Caco-2 (cell line): ENCODE data around the gene FOXO3. TPM values are rescaled to one million over a fixed set of nuclear protein-coding genes. Genes with fewer than 3 reads are reported as not detected.
A peak's percentile ranks its signal among the peaks of the same experiment; 100 is the strongest.

Source experiments
- BruUV-seq: library from RNA; stranded (reverse); fragments of 400-500 nt; replicated peaks from 2 replicates; lab custom pipeline; 2021; lab: Mats Ljungman, UMichigan
- CTCF ChIA-PET: fragments of 300-600 bp; sonication (Branson Sonifier 250); formaldehyde crosslinking; loops from one replicate; lab custom pipeline; 2022; ENCODE audit warnings: antibody characterized with exemption; lab: Charles Lee
- POLR2A ChIA-PET: fragments of 300-600 bp; sonication (Branson Sonifier 250); formaldehyde crosslinking; loops from one replicate; lab custom pipeline; 2022; ENCODE audit warnings: antibody characterized with exemption; lab: Charles Lee
- DNase-seq, 2 experiments: peaks; one replicate each; pipeline versions ENCODE4 v3.0.0 to v3.0.0-alpha.2; 2020 to 2022
- H3K27me3 ChIP-seq: replicated peaks from 2 replicates; pipeline ENCODE4 v1.6.0; 2011; ENCODE audit warnings: low read length; ENCODE audit not compliant: control insufficient read depth, insufficient read depth
- H3K36me3 ChIP-seq: 2 replicates; pipeline ENCODE4 v1.5.1; 2011; ENCODE audit warnings: low read length; ENCODE audit not compliant: control insufficient read depth, insufficient read depth
- H3K4me1 ChIP-seq: fragments of 250-450 bp; sonication (Bioruptor Pico); 2 replicates; pipeline ENCODE4 v1.5.1; 2020; ENCODE audit warnings: mild to moderate bottlenecking
- H3K4me3 ChIP-seq: 2 replicates; pipeline ENCODE4 v1.5.1; 2011; ENCODE audit warnings: low read depth, mild to moderate bottlenecking, control low read depth, low read length
- H3K9me3 ChIP-seq: fragments of 250-450 bp; sonication (Bioruptor Pico); 2 replicates; pipeline ENCODE4 v1.5.1; 2020; ENCODE audit warnings: mild to moderate bottlenecking, moderate library complexity
- H3K27ac Mint-ChIP-seq: one replicate; pipeline ENCODE4 v1.8.0; 2022; ENCODE audit warnings: mixed read lengths; ENCODE audit not compliant: unreplicated experiment
- H3K27me3 Mint-ChIP-seq: one replicate; pipeline ENCODE4 v1.8.0; 2022; ENCODE audit warnings: mixed read lengths; ENCODE audit not compliant: insufficient read depth, unreplicated experiment
- H3K36me3 Mint-ChIP-seq: one replicate; pipeline ENCODE4 v1.8.0; 2022; ENCODE audit warnings: mild to moderate bottlenecking, mixed read lengths; ENCODE audit not compliant: insufficient read depth, unreplicated experiment
- H3K4me1 Mint-ChIP-seq: one replicate; pipeline ENCODE4 v1.8.0; 2022; ENCODE audit warnings: low read depth, mixed read lengths; ENCODE audit not compliant: unreplicated experiment
- H3K4me3 Mint-ChIP-seq: one replicate; pipeline ENCODE4 v1.8.0; 2022; ENCODE audit warnings: mild to moderate bottlenecking, moderate library complexity, mixed read lengths; ENCODE audit not compliant: unreplicated experiment
- H3K9me3 Mint-ChIP-seq: one replicate; pipeline ENCODE4 v1.8.0; 2022; ENCODE audit warnings: mixed read lengths; ENCODE audit not compliant: unreplicated experiment
- intact Hi-C: fragments of 100-400 bp; cut with micrococcal nuclease; formaldehyde crosslinking; loops from one replicate; pipeline ENCODE4 v1.10.0; 2022; ENCODE audit not compliant: unreplicated experiment
- total RNA-seq: library from RNA; stranded (reverse); gene quantifications from 2 replicates; pipeline ENCODE4 v1.2.3, GENCODE V29; 2022
- TF ChIP-seq, protein P1 (sequence below), 2 experiments: fragments of 200-600 bp in 1 of 2; IDR thresholded peaks; 1 replicate in 1 of 2; 2 replicates in 1 of 2; pipeline versions ENCODE4 v1.5.1 to v1.8.0; 2011 to 2022; ENCODE audit warnings: antibody characterized with exemption in 1 of 2, control low read depth in 1 of 2, inconsistent platforms in 1 of 2, low read depth in 1 of 2, low read length in 1 of 2, mild to moderate bottlenecking in 1 of 2, moderate library complexity in 1 of 2; ENCODE audit not compliant: insufficient read depth in 1 of 2, severe bottlenecking in 1 of 2, unreplicated experiment in 1 of 2

Gene FOXO3
- total RNA-seq, 1 experiment from 2014 or later = 34.3 TPM

DNA sequence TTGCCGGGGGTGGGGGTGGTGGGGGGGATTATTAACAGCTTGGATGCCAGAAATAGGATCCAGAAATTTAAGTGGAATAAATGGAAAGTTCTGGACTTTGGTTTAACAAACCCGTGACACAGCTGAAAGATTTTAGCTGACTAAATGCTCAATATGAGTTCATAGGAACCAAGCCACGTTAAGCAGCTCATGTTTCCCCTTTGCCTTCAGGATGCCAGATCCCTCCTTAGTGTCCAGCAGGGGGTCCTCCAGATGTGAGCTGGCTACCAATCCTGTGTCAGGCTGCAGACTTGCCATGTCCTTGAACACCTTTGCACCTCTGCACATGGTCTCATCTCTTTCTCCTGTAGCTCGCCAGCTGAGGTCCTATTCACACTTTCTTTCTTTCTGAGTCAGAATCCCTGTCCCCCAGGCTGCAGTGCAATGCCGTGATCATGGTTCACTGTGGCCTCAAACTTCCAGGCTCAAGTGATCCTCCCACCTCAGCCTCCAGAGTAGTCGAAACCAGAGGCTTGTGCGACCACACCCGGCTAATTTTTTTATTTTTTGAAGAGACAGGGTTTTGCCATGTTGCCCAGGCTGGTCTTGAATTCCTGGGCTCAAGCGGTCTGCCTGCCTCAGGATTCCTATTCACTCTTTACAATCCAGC lies 154.2 kb downstream of the FOXO3 start:
- CTCF ChIA-PET = interaction anchor here (0.6 to 1.1 kb wide), 2 partner anchors 14 to 124 kb away, joined by 4 to 6 read pairs; no protein-coding TSS in a partner anchor
- Histone ChIP-seq H3K27me3 (no peaks in the 10 kb centered on the region; the same call in 1 of the 2 replicates), H3K9me3 (no peaks in the 10 kb centered on the region), H3K4me3 (no peak overlapping the region), H3K36me3 (no peaks in the 10 kb centered on the region; the same call in 1 of the 2 replicates), H3K4me1 (peaks cover 24% of the 10 kb centered on the region)
- Mint-ChIP-seq H3K4me3 (no peak overlapping the region), H3K4me1 (peaks cover 12% of the 10 kb centered on the region), H3K27ac (no peak overlapping the region), H3K27me3 (no peaks in the 10 kb centered on the region), H3K36me3 (no peaks in the 10 kb centered on the region), H3K9me3 (no peaks in the 10 kb centered on the region)
- DNase-seq = no peak
- POLR2A ChIA-PET = no interaction called here
- intact Hi-C loops = no loop called here
- no TSS peak for BruUV-seq
- TF ChIP-seq, protein P1, sequence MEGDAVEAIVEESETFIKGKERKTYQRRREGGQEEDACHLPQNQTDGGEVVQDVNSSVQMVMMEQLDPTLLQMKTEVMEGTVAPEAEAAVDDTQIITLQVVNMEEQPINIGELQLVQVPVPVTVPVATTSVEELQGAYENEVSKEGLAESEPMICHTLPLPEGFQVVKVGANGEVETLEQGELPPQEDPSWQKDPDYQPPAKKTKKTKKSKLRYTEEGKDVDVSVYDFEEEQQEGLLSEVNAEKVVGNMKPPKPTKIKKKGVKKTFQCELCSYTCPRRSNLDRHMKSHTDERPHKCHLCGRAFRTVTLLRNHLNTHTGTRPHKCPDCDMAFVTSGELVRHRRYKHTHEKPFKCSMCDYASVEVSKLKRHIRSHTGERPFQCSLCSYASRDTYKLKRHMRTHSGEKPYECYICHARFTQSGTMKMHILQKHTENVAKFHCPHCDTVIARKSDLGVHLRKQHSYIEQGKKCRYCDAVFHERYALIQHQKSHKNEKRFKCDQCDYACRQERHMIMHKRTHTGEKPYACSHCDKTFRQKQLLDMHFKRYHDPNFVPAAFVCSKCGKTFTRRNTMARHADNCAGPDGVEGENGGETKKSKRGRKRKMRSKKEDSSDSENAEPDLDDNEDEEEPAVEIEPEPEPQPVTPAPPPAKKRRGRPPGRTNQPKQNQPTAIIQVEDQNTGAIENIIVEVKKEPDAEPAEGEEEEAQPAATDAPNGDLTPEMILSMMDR (IDR thresholded peaks at IDR 0.05; ENCODE audit: insufficient read depth in 1 of 2, low read depth in 1 of 2, low read length in 1 of 2, severe bottlenecking in 1 of 2, unreplicated experiment in 1 of 2) = no peak

DNA sequence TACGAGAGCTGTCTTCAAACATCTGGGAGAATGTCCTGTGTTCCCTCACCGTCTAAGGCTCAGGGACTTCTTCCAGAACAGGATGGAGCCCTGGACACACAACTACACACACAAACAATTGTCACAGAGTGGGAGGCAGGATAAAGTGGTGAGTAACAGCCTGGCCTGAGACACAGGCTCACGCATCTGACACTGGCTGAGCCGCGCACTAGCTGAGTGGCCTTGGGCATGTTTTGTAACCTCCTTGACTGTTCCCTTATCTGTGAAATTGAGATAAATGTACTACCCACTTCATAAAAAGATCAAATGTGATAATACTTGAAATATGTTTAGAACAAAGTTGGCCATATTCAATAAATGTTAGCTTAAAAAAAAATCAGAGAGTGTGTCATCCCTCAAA lies 155.1 kb downstream of the FOXO3 start:
- Mint-ChIP-seq H3K27me3 (no peaks in the 10 kb centered on the region), H3K36me3 (no peaks in the 10 kb centered on the region), H3K27ac (peak overlapping the region; percentile 64), H3K9me3 (no peaks in the 10 kb centered on the region), H3K4me1 (peaks cover 13% of the 10 kb centered on the region), H3K4me3 (no peak overlapping the region)
- peaks cover 20% of the 10 kb centered on the region for H3K4me1 ChIP-seq
- H3K9me3 ChIP-seq = no peaks in the 10 kb centered on the region
- DNase-seq = no peak
- intact Hi-C loops = no loop called here
- no peak overlapping the region for H3K4me3 ChIP-seq
- H3K36me3 ChIP-seq = no peaks in the 10 kb centered on the region; the same call in 1 of the 2 replicates
- TF ChIP-seq, protein P1 (IDR thresholded peaks at IDR 0.05; ENCODE audit: insufficient read depth in 1 of 2, low read depth in 1 of 2, low read length in 1 of 2, severe bottlenecking in 1 of 2, unreplicated experiment in 1 of 2) = no peak
- ChIA-PET POLR2A (no interaction called here), CTCF (no interaction called here)
- BruUV-seq = no TSS peak
- H3K27me3 ChIP-seq = no peaks in the 10 kb centered on the region; the same call in 1 of the 2 replicates

DNA sequence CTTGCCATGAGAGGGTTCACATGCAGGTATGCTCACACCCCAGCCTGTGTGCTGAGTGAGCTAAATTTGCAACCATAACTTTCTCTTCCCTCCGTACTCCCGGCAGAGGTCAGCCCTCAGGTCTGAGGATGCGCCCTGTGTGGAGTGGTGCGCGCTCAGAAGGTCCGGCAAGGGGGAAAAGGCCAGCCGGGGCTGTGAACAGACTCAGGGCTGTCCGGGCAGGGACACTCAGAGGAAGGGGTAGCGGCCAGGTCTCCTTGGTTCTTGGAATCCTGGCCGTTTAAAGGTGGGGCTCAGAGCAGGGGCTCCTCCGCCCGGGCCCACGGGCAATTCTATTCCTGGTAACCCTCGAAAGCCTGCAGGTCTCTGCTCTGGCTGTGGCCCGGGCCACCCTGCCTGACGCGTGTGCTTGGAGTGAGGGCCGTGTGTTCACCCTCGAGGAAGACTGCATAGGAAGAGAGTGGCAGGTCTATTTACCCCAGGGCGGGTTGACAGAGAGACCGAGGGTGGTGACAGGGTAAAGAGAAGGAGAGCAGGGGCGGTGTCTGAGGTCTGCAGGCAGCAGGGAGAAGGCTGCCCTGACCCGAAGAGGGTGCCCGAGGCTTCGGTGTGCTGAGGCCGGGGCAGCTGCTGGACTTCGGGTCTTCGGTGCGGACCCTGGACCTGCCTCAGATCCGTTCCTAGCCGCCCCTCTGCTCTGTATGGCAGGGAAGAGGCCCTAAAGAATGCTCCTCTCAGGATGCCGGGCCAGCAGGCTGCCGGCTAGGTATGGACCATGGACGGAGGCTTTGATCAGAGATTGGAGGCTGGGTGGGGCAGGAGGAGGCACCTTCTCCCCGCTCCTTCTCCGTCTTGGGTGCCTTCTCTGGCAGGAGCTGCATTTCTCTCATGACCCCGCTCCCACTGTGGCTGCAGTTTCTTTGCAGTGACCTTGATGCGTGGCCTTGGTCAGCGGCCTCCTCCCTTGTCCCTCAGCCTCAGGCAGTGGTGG lies 156.4 kb downstream of the FOXO3 start:
- H3K27me3 ChIP-seq = no peaks in the 10 kb centered on the region; the same call in 1 of the 2 replicates
- CTCF ChIA-PET = no interaction called here
- Mint-ChIP-seq H3K27me3 (no peaks in the 10 kb centered on the region), H3K4me3 (peak overlapping the region; percentile 31), H3K27ac (no peak overlapping the region), H3K9me3 (no peaks in the 10 kb centered on the region), H3K4me1 (peaks cover 22% of the 10 kb centered on the region), H3K36me3 (no peaks in the 10 kb centered on the region)
- no peak for DNase-seq
- no peak overlapping the region for H3K4me3 ChIP-seq
- H3K9me3 ChIP-seq = no peaks in the 10 kb centered on the region
- intact Hi-C loops = no loop called here
- no TSS peak for BruUV-seq
- peaks cover 19% of the 10 kb centered on the region for H3K4me1 ChIP-seq
- TF ChIP-seq, protein P1 (IDR thresholded peaks at IDR 0.05; ENCODE audit: insufficient read depth in 1 of 2, low read depth in 1 of 2, low read length in 1 of 2, severe bottlenecking in 1 of 2, unreplicated experiment in 1 of 2) = no peak
- H3K36me3 ChIP-seq = no peaks in the 10 kb centered on the region; the same call in 1 of the 2 replicates
- POLR2A ChIA-PET = no interaction called here
